Lung (tissue), 12 donors: ENCODE results near the gene OSBPL6. TPM values are rescaled to one million over a fixed set of nuclear protein-coding genes. Genes with fewer than 3 reads are reported as not detected.

Experiments used
- ATAC-seq: fragments of 200-7000 bp; cut with Tn5 transposase; one replicate; pipeline ENCODE4 v1.9.1; 2020; ENCODE audit warnings: moderate number of reproducible peaks; ENCODE audit not compliant: insufficient read depth, low FRiP score
- DNase-seq, 3 donors: peaks; one replicate each; pipeline ENCODE4 v3.0.0-alpha.2; 2013 to 2017
- H3K27ac ChIP-seq, 2 donors: one replicate each; pipeline ENCODE4 v1.5.1; 2013; ENCODE audit warnings: mild to moderate bottlenecking in 2 of 2, moderate library complexity in 2 of 2, control low read depth in 1 of 2, inconsistent platforms in 1 of 2, low read depth in 1 of 2, low read length in 1 of 2
- H3K27me3 ChIP-seq, 3 donors: one replicate each; pipeline ENCODE4 v1.5.1; 2013; ENCODE audit warnings: low read length in 2 of 3; ENCODE audit not compliant: control insufficient read depth in 3 of 3, insufficient read depth in 3 of 3
- H3K36me3 ChIP-seq, 4 donors: one replicate each; pipeline ENCODE4 v1.5.1; 2013; ENCODE audit warnings: low read length in 4 of 4, mild to moderate bottlenecking in 1 of 4, moderate library complexity in 1 of 4; ENCODE audit not compliant: control insufficient read depth in 4 of 4, insufficient read depth in 4 of 4
- H3K4me1 ChIP-seq, 5 donors: one replicate each; pipeline ENCODE4 v1.5.1; 2013; ENCODE audit warnings: low read length in 5 of 5, mild to moderate bottlenecking in 2 of 5, moderate library complexity in 1 of 5; ENCODE audit not compliant: control insufficient read depth in 5 of 5, insufficient read depth in 5 of 5
- H3K4me3 ChIP-seq: one replicate; pipeline ENCODE4 v1.5.1; 2013; ENCODE audit warnings: mild to moderate bottlenecking, control low read depth, moderate library complexity
- H3K9ac ChIP-seq, 2 donors: one replicate each; pipeline ENCODE4 v1.5.1; 2013; ENCODE audit warnings: low read length in 2 of 2, control low read depth in 1 of 2; ENCODE audit not compliant: insufficient read depth in 1 of 2
- H3K9me3 ChIP-seq, 4 donors: one replicate each; pipeline ENCODE4 v1.5.1; 2013; ENCODE audit warnings: low read length in 3 of 4, mild to moderate bottlenecking in 1 of 4, moderate library complexity in 1 of 4; ENCODE audit not compliant: control insufficient read depth in 4 of 4, insufficient read depth in 3 of 4
- CTCF ChIP-seq: IDR thresholded peaks from 2 replicates; pipeline ENCODE4 v1.5.1; 2012; ENCODE audit warnings: mild to moderate bottlenecking; ENCODE audit errors: control extremely low read depth, extremely low read depth
- WGBS, 2 donors: extraction: QIAGEN DNeasy Blood & Tissue Kit; methylation state at CpG; one replicate each; pipeline ENCODE4 v1.1.7; 2013; 5-methylcytosine and 5-hydroxymethylcytosine counted together
- polyA plus RNA-seq, 2 donors: library from polyadenylated mRNA; stranded (reverse); fragments of 200-250 nt; gene quantifications; one replicate each; pipeline ENCODE4 v1.2.1, GENCODE V29; 2013
- total RNA-seq, 2 donors: library from RNA; depleted of rRNA in 1 of 2; stranded (reverse); fragments of >200 nt in 1 of 2; gene quantifications; one replicate each; pipeline ENCODE4 v1.2.1, GENCODE V29; 2014 to 2021
- donor health status: control.
- donor health status: control.
- donor health status: Bipolar disorder and iron deficiency.
- donor health status: healthy.
- donor health status: DM: yes; HTN: yes; CAD: no.

OSBPL6 gene
- total and polyA plus RNA-seq, 4 donors: 1.9 to 23.5 (median 7.8) TPM

GRCh38 chr2:178257127-178257526 lies 62.8 kb downstream of the OSBPL6 start:
- Histone ChIP-seq H3K36me3 (no peaks in the 10 kb centered on the region), H3K4me1 (no peaks in the 10 kb centered on the region), H3K9ac (no peak overlapping the region), H3K27me3 (no peaks in the 10 kb centered on the region), H3K27ac (no peak overlapping the region), H3K9me3 (no peaks in the 10 kb centered on the region), H3K4me3 (no peak overlapping the region)
- no peak for TF ChIP-seq CTCF
- ATAC-seq (no peak), DNase-seq (no peak)
- WGBS, 2 donors: 92 to 93% methylated on average over 2 of the region's 2 CpGs

- no peaks in the 10 kb centered on the region for H3K4me1 ChIP-seq
- no peak for TF ChIP-seq CTCF
- 79% methylated on average over 2 of the region's 2 CpGs for WGBS, 2 donors
Measured at GRCh38 chr2:178258916-178259315, 64.6 kb downstream of the OSBPL6 start.

GRCh38 chr2:178263159-178263860 lies 69.0 kb downstream of the OSBPL6 start:
- no peaks in the 10 kb centered on the region for H3K27me3 ChIP-seq
- no peak for ATAC-seq
- no peak for TF ChIP-seq CTCF
- no peaks in the 10 kb centered on the region for H3K9me3 ChIP-seq
- H3K36me3 ChIP-seq: no peaks in the 10 kb centered on the region
- DNase-seq: no peak
- no peak overlapping the region for H3K9ac ChIP-seq
- H3K4me1 ChIP-seq: no peaks in the 10 kb centered on the region
- no peak overlapping the region for H3K4me3 ChIP-seq
- no peak overlapping the region for H3K27ac ChIP-seq
- 81 to 85% methylated on average over 13 of the region's 13 CpGs for WGBS, 2 donors

More at GRCh38 chr2:178258916-178259315, 64.6 kb downstream of the OSBPL6 start:
- ATAC-seq: no peak
- Histone ChIP-seq H3K27me3 (no peaks in the 10 kb centered on the region), H3K9ac (no peak overlapping the region), H3K4me3 (no peak overlapping the region), H3K9me3 (no peaks in the 10 kb centered on the region), H3K27ac (no peak overlapping the region), H3K36me3 (no peaks in the 10 kb centered on the region)
- no peak for DNase-seq

GRCh38 chr2:178264211-178264610 lies 69.9 kb downstream of the OSBPL6 start:
- ATAC-seq (no peak), DNase-seq (no peak)
- Histone ChIP-seq H3K4me1 (no peaks in the 10 kb centered on the region), H3K4me3 (no peak overlapping the region), H3K9me3 (no peaks in the 10 kb centered on the region), H3K36me3 (no peaks in the 10 kb centered on the region), H3K27me3 (no peaks in the 10 kb centered on the region), H3K9ac (no peak overlapping the region), H3K27ac (no peak overlapping the region)
- 65 to 71% methylated on average over 2 of the region's 2 CpGs for WGBS, 2 donors
- no peak for TF ChIP-seq CTCF
